SU-DHL-6 (cell line): ENCODE results near the gene APLN.

Experiments used
- H2AFZ ChIP-seq: fragments of 200-600 bp; sonication (generic); 2 replicates; pipeline ENCODE4 v1.6.1; 2014; ENCODE audit warnings: low read depth, mild to moderate bottlenecking, moderate library complexity, mixed read lengths, antibody characterized with exemption, low read length; ENCODE audit not compliant: severe bottlenecking
- H3F3A ChIP-seq: fragments of 200-600 bp; shearing (Covaris generic); 2 replicates; pipeline ENCODE4 v1.6.0; 2016; ENCODE audit warnings: antibody characterized with exemption, mild to moderate bottlenecking; ENCODE audit not compliant: insufficient read depth
- H3K27ac ChIP-seq: fragments of 200-600 bp; sonication (generic); 2 replicates; pipeline ENCODE4 v1.5.1; 2016; ENCODE audit warnings: low read depth, mild to moderate bottlenecking, low read length, moderate library complexity, mixed read lengths
- H3K27me3 ChIP-seq: fragments of 200-600 bp; sonication (generic), shearing (Covaris generic); 2 replicates; pipeline ENCODE4 v1.6.0; 2014; ENCODE audit warnings: mild to moderate bottlenecking, low read length
- H3K36me3 ChIP-seq: fragments of 200-600 bp; sonication (generic); 2 replicates; pipeline ENCODE4 v1.6.1; 2014; ENCODE audit warnings: mild to moderate bottlenecking, low read length, mixed read lengths
- H3K4me2 ChIP-seq: fragments of 300-600, 200-600 bp; shearing (Covaris generic), sonication (generic); 2 replicates; pipeline ENCODE4 v1.6.0; 2014; ENCODE audit warnings: low read length, low read depth, mild to moderate bottlenecking; ENCODE audit not compliant: poor library complexity, severe bottlenecking
- H3K4me3 ChIP-seq: fragments of 200-600 bp; sonication (generic); 2 replicates; pipeline ENCODE4 v1.5.1; 2014; ENCODE audit warnings: antibody characterized with exemption, low read length, mild to moderate bottlenecking, mixed read lengths; ENCODE audit not compliant: insufficient read depth, poor library complexity, severe bottlenecking
- H3K79me2 ChIP-seq: fragments of 200-600 bp; sonication (generic); 2 replicates; pipeline ENCODE4 v1.6.1; 2014; ENCODE audit warnings: mild to moderate bottlenecking, low read length, moderate library complexity; ENCODE audit not compliant: insufficient read depth
- H3K9ac ChIP-seq: fragments of 200-600 bp; sonication (generic); 2 replicates; pipeline ENCODE4 v1.7.0; 2014; ENCODE audit warnings: mild to moderate bottlenecking, low read length
- H3K9me2 ChIP-seq: fragments of 200-600 bp; sonication (generic); replicated peaks from 2 replicates; pipeline ENCODE4 v1.6.1; 2014; ENCODE audit warnings: low read length; ENCODE audit not compliant: insufficient read depth
- H3K9me3 ChIP-seq: fragments of 200-600 bp; sonication (generic); 2 replicates; pipeline ENCODE4 v1.6.1; 2014; ENCODE audit warnings: low read length, mixed read lengths; ENCODE audit not compliant: insufficient read depth
- H4K20me1 ChIP-seq: fragments of 200-600 bp; sonication (generic); 2 replicates; pipeline ENCODE4 v1.6.1; 2014; ENCODE audit warnings: low read depth, mild to moderate bottlenecking, antibody characterized with exemption, low read length, moderate library complexity, mixed read lengths
- CTCF ChIP-seq: fragments of 200-600 bp; sonication (generic); IDR thresholded peaks from one replicate; pipeline ENCODE4 v1.5.1; 2017; ENCODE audit warnings: antibody characterized with exemption, mild to moderate bottlenecking, low read length, moderate library complexity; ENCODE audit not compliant: insufficient read depth, poor library complexity, severe bottlenecking
- EZH2phosphoT487 ChIP-seq: fragments of 200-600 bp; sonication (generic), shearing (Covaris generic); conservative IDR thresholded peaks from 2 replicates; pipeline ENCODE4 v1.6.1; 2018; ENCODE audit warnings: mild to moderate bottlenecking, antibody characterized with exemption, low read length, moderate library complexity, mixed read lengths

APLN gene

GRCh38 chrX:129641941-129642340, 12.8 kb downstream of the APLN start:
- Histone ChIP-seq H3K9ac (no peak overlapping the region), H3K9me3 (no peaks in the 10 kb centered on the region), H3K79me2 (no peaks in the 10 kb centered on the region)

GRCh38 chrX:129641469-129641868, 13.3 kb downstream of the APLN start:
- no peak overlapping the region for H3K4me3 ChIP-seq

More at GRCh38 chrX:129641941-129642340, 12.8 kb downstream of the APLN start:
- Histone ChIP-seq H4K20me1 (no peaks in the 10 kb centered on the region), H3K27ac (no peak overlapping the region), H3K9me2 (no peaks in the 10 kb centered on the region), H2AFZ (no peak overlapping the region), H3K4me3 (no peak overlapping the region), H3K4me2 (no peak overlapping the region), H3F3A (no peaks in the 10 kb centered on the region), H3K27me3 (no peaks in the 10 kb centered on the region), H3K36me3 (no peaks in the 10 kb centered on the region)
- no peak for TF ChIP-seq CTCF
- TF ChIP-seq EZH2phosphoT487 = no peak

GRCh38 chrX:129640737-129641136, 14.0 kb downstream of the APLN start:
- H3K9me3 ChIP-seq = no peaks in the 10 kb centered on the region

More at GRCh38 chrX:129641469-129641868, 13.3 kb downstream of the APLN start:
- Histone ChIP-seq H3K9me3 (no peaks in the 10 kb centered on the region), H3K9ac (no peak overlapping the region), H3K27ac (no peak overlapping the region), H3K27me3 (no peaks in the 10 kb centered on the region), H2AFZ (no peak overlapping the region), H3F3A (no peaks in the 10 kb centered on the region), H4K20me1 (no peaks in the 10 kb centered on the region), H3K79me2 (no peaks in the 10 kb centered on the region), H3K4me2 (no peak overlapping the region), H3K9me2 (no peaks in the 10 kb centered on the region), H3K36me3 (no peaks in the 10 kb centered on the region)
- TF ChIP-seq EZH2phosphoT487 (no peak), CTCF (no peak)

More at GRCh38 chrX:129640737-129641136, 14.0 kb downstream of the APLN start:
- H3K27ac ChIP-seq = no peak overlapping the region
- no peak for TF ChIP-seq CTCF
- no peak for TF ChIP-seq EZH2phosphoT487
- no peaks in the 10 kb centered on the region for H3F3A ChIP-seq
- H3K4me3 ChIP-seq = no peak overlapping the region
- no peaks in the 10 kb centered on the region for H4K20me1 ChIP-seq
- no peaks in the 10 kb centered on the region for H3K79me2 ChIP-seq
- no peaks in the 10 kb centered on the region for H3K36me3 ChIP-seq
- no peak overlapping the region for H2AFZ ChIP-seq
- H3K9ac ChIP-seq = no peak overlapping the region
- no peaks in the 10 kb centered on the region for H3K9me2 ChIP-seq
- no peak overlapping the region for H3K4me2 ChIP-seq
- no peaks in the 10 kb centered on the region for H3K27me3 ChIP-seq
